ENCODE data around the gene RRBP1. TPM values are rescaled to one million over a fixed set of nuclear protein-coding genes. Genes with fewer than 3 reads are reported as not detected.

Gene RRBP1
- total and polyA plus RNA-seq, 3 donors from 2014 or later: 93.8 to 146 (median 144) TPM

- DNase-seq: no peak
- Histone ChIP-seq H3K9me3 (no peaks in the 10 kb centered on the region), H3K4me3 (no peak overlapping the region), H3K4me1 (peaks cover 43% of the 10 kb centered on the region), H3K27me3 (no peaks in the 10 kb centered on the region), H3K36me3 (ENCODE audit: low read depth, missing control alignments) (no peaks in the 10 kb centered on the region), H3K27ac (no peak overlapping the region)
- 76 to 88% methylated on average over 9 to 13 of the region's 13 CpGs for WGBS, 2 donors
- intact Hi-C loops (cut with DNase I; ENCODE audit: low total_unique reads): no loop called here
- TF ChIP-seq CTCF (IDR thresholded peaks at IDR 0.05): no peak
- TF ChIP-seq POLR2A (IDR thresholded peaks at IDR 0.05): no peak
Measured at GRCh38 chr20:17637985-17638640, 43.9 kb downstream of the RRBP1 start.

GRCh38 chr20:17637413-17637780, 44.6 kb downstream of the RRBP1 start:
- 51 to 53% methylated on average over 4 of the region's 4 CpGs for WGBS, 2 donors
- Histone ChIP-seq H3K27ac (no peak overlapping the region), H3K4me1 (peaks cover 43% of the 10 kb centered on the region), H3K9me3 (no peaks in the 10 kb centered on the region), H3K4me3 (no peak overlapping the region), H3K36me3 (ENCODE audit: low read depth, missing control alignments) (no peaks in the 10 kb centered on the region), H3K27me3 (no peaks in the 10 kb centered on the region)
- no peak for DNase-seq
- TF ChIP-seq POLR2A (IDR thresholded peaks at IDR 0.05) (no peak), CTCF (IDR thresholded peaks at IDR 0.05) (no peak)
- intact Hi-C loops (cut with DNase I; ENCODE audit: low total_unique reads): no loop called here

GRCh38 chr20:17636523-17637412, 45.3 kb downstream of the RRBP1 start:
- H3K9me3 ChIP-seq: no peaks in the 10 kb centered on the region
- no peak overlapping the region for H3K4me3 ChIP-seq
- H3K27me3 ChIP-seq: no peaks in the 10 kb centered on the region
- 47 to 56% methylated on average over 17 to 23 of the region's 24 CpGs for WGBS, 2 donors
- intact Hi-C loops (cut with DNase I; ENCODE audit: low total_unique reads): no loop called here
- H3K4me1 ChIP-seq: peaks cover 43% of the 10 kb centered on the region
- no peaks in the 10 kb centered on the region for H3K36me3 ChIP-seq (ENCODE audit: low read depth, missing control alignments)
- no peak overlapping the region for H3K27ac ChIP-seq
- DNase-seq: no peak
- no peak for TF ChIP-seq CTCF (IDR thresholded peaks at IDR 0.05)
- no peak for TF ChIP-seq POLR2A (IDR thresholded peaks at IDR 0.05)

GRCh38 chr20:17635332-17636244, 46.5 kb downstream of the RRBP1 start:
- H3K36me3 ChIP-seq (ENCODE audit: low read depth, missing control alignments): no peaks in the 10 kb centered on the region
- intact Hi-C loops (cut with DNase I; ENCODE audit: low total_unique reads): no loop called here
- peak; percentile 72 for DNase-seq
- H3K4me3 ChIP-seq: no peak overlapping the region
- H3K4me1 ChIP-seq: peaks cover 43% of the 10 kb centered on the region
- peak overlapping the region in 1 of 2 donors; percentile 71 for H3K27ac ChIP-seq
- H3K9me3 ChIP-seq: no peaks in the 10 kb centered on the region
- H3K27me3 ChIP-seq: no peaks in the 10 kb centered on the region
- 36 to 60% methylated on average over 15 to 25 of the region's 25 CpGs for WGBS, 2 donors
- TF ChIP-seq CTCF (IDR thresholded peaks at IDR 0.05): no peak
- no peak for TF ChIP-seq POLR2A (IDR thresholded peaks at IDR 0.05)
